Measurements from ENCODE around the gene ZNF428.

GRCh38 chr19:43595999-43596841 is 23.2 kb downstream of the ZNF428 start, which contains the start of the genes IRGQ and ZNF576:
- TF ChIP-seq POLR2A (IDR thresholded peaks at IDR 0.05; ENCODE audit: low read depth, low read length) (no peak), POLR2AphosphoS5 (IDR thresholded peaks at IDR 0.05; ENCODE audit: low read depth, low read length) (peak; percentile 43), SPI1 (IDR thresholded peaks at IDR 0.05; ENCODE audit: low read depth, low read length) (no peak)

Data from GM12891 (cell line).